PC-3 (cell line): ENCODE results near the gene RPL32. TPM values are rescaled to one million over a fixed set of nuclear protein-coding genes. Genes with fewer than 3 reads are reported as not detected.

Experiments used
- ATAC-seq: fragments of 200-7000 bp; cut with Tn5 transposase; 2 replicates; pipeline ENCODE4 v1.9.1; 2020; ENCODE audit warnings: mild to moderate bottlenecking, moderate library complexity
- BruUV-seq: library from RNA; stranded (reverse); fragments of 400-500 nt; replicated peaks from 2 replicates; lab custom pipeline; 2021; lab: Mats Ljungman, UMichigan
- CTCF ChIA-PET: fragments of 300-600 bp; sonication (Branson Sonifier 250); formaldehyde crosslinking; loops from one replicate; lab custom pipeline; 2022; ENCODE audit warnings: antibody characterized with exemption; lab: Charles Lee
- POLR2A ChIA-PET: fragments of 300-600 bp; sonication (Branson Sonifier 250); formaldehyde crosslinking; loops from one replicate; lab custom pipeline; 2022; ENCODE audit warnings: antibody characterized with exemption; ENCODE audit not compliant: unreplicated experiment; lab: Charles Lee
- DNase-seq: peaks from one replicate; pipeline ENCODE4 v3.0.0-alpha.2; 2015
- H2AFZ ChIP-seq: fragments of 300-600 bp; sonication (generic); 2 replicates; pipeline ENCODE4 v1.6.0; 2016; ENCODE audit warnings: antibody characterized with exemption, low read length
- H3F3A ChIP-seq: fragments of 300-600 bp; sonication (generic); one replicate; pipeline ENCODE4 v1.6.0; 2017; ENCODE audit warnings: antibody characterized with exemption, low read length, control low read depth, mild to moderate bottlenecking; ENCODE audit not compliant: unreplicated experiment
- H3K27ac ChIP-seq: fragments of 300-600 bp; sonication (generic); 2 replicates; pipeline ENCODE4 v1.5.1; 2016; ENCODE audit warnings: mild to moderate bottlenecking, low read length
- H3K27me3 ChIP-seq: fragments of 300-600 bp; sonication (generic); 2 replicates; pipeline ENCODE4 v1.6.1; 2016; ENCODE audit warnings: low read length, mixed read lengths
- H3K36me3 ChIP-seq: fragments of 300-600 bp; sonication (generic); 2 replicates; pipeline ENCODE4 v1.6.1; 2016; ENCODE audit warnings: low read depth, mixed run types, low read length, mixed read lengths
- H3K4me1 ChIP-seq: fragments of 300-600 bp; sonication (generic); 2 replicates; pipeline ENCODE4 v1.5.1; 2016; ENCODE audit warnings: low read length; ENCODE audit not compliant: insufficient read depth
- H3K4me2 ChIP-seq: fragments of 300-600 bp; sonication (generic); 2 replicates; pipeline ENCODE4 v1.6.0; 2016; ENCODE audit warnings: low read length
- H3K4me3 ChIP-seq: fragments of 300-600 bp; sonication (generic); 2 replicates; pipeline ENCODE4 v1.5.1; 2016; ENCODE audit warnings: mild to moderate bottlenecking, low read length, mixed read lengths
- H3K79me2 ChIP-seq: fragments of 300-600 bp; sonication (generic); 2 replicates; pipeline ENCODE4 v1.6.1; 2017; ENCODE audit warnings: low read length, mixed read lengths
- H3K9ac ChIP-seq: fragments of 300-600 bp; sonication (generic); 2 replicates; pipeline ENCODE4 v1.6.0; 2016; ENCODE audit warnings: mild to moderate bottlenecking, low read length
- H3K9me2 ChIP-seq: fragments of 300-600 bp; sonication (generic); replicated peaks from 2 replicates; pipeline ENCODE4 v1.6.1; 2016; ENCODE audit warnings: mixed run types, low read length, mixed read lengths
- H3K9me3 ChIP-seq: fragments of 300-600 bp; sonication (generic); 2 replicates; pipeline ENCODE4 v1.6.1; 2016; ENCODE audit warnings: low read length, mixed read lengths
- H4K20me1 ChIP-seq: fragments of 300-600 bp; sonication (generic); 2 replicates; pipeline ENCODE4 v1.6.1; 2016; ENCODE audit warnings: low read length, mixed read lengths
- EZH2 ChIP-seq: fragments of 300-600 bp; sonication (generic); IDR thresholded peaks from one replicate; pipeline ENCODE4 v1.6.1; 2017; ENCODE audit warnings: antibody characterized with exemption, mild to moderate bottlenecking, low read length; ENCODE audit not compliant: unreplicated experiment
- EZH2phosphoT487 ChIP-seq: fragments of 300-600 bp; sonication (generic); IDR thresholded peaks from 2 replicates; pipeline ENCODE4 v1.6.1; 2018; ENCODE audit warnings: mild to moderate bottlenecking, antibody characterized with exemption, low read length, borderline replicate concordance
- intact Hi-C: fragments of 100-400 bp; cut with micrococcal nuclease; formaldehyde crosslinking; loops from 2 replicates; pipeline ENCODE4 v1.9.0; 2023
- total RNA-seq: library from RNA; depleted of rRNA; stranded (reverse); fragments of >200 nt; gene quantifications from 2 replicates; pipeline ENCODE4 v1.2.3, GENCODE V29; 2014
- TF ChIP-seq, protein P1 (sequence below): fragments of 300-600 bp; sonication (generic); conservative IDR thresholded peaks from 2 replicates; pipeline ENCODE4 v1.5.1; 2017; ENCODE audit warnings: antibody characterized with exemption, low read depth, mild to moderate bottlenecking, low read length

The RPL32 gene
- total RNA-seq, 1 experiment from 2014 or later, result 2,663 TPM

DNA sequence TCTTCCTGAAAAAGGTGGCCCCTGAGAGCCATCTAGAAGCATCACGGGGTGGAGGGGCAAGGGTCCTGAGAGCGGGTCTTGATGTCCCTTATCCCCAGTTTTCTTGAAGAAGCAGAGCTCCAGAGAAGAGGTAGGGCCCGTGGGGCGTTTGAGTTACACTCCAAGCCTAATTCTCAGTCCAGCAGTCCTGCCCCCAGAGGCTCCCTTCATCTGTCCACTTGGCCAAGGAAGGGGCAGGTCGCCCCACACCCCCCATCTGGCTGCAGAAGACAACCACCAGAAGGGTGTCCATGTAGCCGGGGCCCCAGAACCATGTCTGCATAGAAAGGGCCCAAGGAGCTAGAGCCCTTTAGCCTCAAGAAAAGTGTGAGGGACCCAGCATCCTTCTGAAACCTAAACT is 25.5 kb upstream of the RPL32 start:
- Histone ChIP-seq H3K9ac (no peak overlapping the region), H3K79me2 (no peaks in the 10 kb centered on the region), H2AFZ (no peak overlapping the region), H3K4me2 (no peak overlapping the region), H3K4me3 (no peak overlapping the region), H3K27me3 (no peaks in the 10 kb centered on the region), H4K20me1 (no peaks in the 10 kb centered on the region), H3F3A (no peaks in the 10 kb centered on the region), H3K4me1 (no peaks in the 10 kb centered on the region), H3K27ac (no peak overlapping the region), H3K36me3 (no peaks in the 10 kb centered on the region; the same call in 1 of the 2 replicates), H3K9me3 (peaks cover 15% of the 10 kb centered on the region), H3K9me2 (no peaks in the 10 kb centered on the region)
- no peak for ATAC-seq
- intact Hi-C loops, result no loop called here
- ChIA-PET CTCF (interaction anchor here (0.6 kb wide), 1 partner anchor 118 kb away, joined by 3 read pairs; no protein-coding TSS in a partner anchor), POLR2A (no interaction called here)
- no TSS peak for BruUV-seq
- no peak for DNase-seq
- TF ChIP-seq, protein P1, sequence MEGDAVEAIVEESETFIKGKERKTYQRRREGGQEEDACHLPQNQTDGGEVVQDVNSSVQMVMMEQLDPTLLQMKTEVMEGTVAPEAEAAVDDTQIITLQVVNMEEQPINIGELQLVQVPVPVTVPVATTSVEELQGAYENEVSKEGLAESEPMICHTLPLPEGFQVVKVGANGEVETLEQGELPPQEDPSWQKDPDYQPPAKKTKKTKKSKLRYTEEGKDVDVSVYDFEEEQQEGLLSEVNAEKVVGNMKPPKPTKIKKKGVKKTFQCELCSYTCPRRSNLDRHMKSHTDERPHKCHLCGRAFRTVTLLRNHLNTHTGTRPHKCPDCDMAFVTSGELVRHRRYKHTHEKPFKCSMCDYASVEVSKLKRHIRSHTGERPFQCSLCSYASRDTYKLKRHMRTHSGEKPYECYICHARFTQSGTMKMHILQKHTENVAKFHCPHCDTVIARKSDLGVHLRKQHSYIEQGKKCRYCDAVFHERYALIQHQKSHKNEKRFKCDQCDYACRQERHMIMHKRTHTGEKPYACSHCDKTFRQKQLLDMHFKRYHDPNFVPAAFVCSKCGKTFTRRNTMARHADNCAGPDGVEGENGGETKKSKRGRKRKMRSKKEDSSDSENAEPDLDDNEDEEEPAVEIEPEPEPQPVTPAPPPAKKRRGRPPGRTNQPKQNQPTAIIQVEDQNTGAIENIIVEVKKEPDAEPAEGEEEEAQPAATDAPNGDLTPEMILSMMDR, result no peak
- no peak for TF ChIP-seq EZH2phosphoT487
- no peak for TF ChIP-seq EZH2

DNA sequence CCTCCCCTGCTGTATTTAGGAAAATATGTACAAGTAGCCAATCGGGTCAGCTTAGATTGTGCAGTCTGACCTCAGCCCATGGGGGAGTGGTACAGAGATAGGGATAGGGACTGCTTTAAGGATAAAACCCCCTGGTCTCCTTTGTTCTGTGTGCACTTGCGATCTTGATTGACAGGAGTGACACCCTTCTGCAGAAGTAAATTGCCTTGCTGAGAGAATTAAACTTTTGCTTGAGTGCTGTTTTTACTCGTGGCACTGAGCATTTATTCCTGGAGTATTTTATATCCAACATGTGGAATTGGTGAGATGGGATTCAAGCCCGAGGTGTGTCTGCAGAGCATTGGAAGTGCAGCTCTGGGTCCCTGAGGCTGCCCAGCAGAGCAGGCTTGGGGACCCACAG is 23.9 kb upstream of the RPL32 start:
- no peak overlapping the region for H3K9ac ChIP-seq
- H3K9me3 ChIP-seq, result peaks cover 15% of the 10 kb centered on the region
- no peaks in the 10 kb centered on the region for H4K20me1 ChIP-seq
- POLR2A ChIA-PET, result no interaction called here
- H2AFZ ChIP-seq, result no peak overlapping the region
- H3K4me3 ChIP-seq, result no peak overlapping the region
- TF ChIP-seq, protein P1, result no peak
- no peak for TF ChIP-seq EZH2phosphoT487
- no peak for ATAC-seq
- BruUV-seq, result no TSS peak
- no peaks in the 10 kb centered on the region for H3K79me2 ChIP-seq
- no peaks in the 10 kb centered on the region for H3K4me1 ChIP-seq
- CTCF ChIA-PET, result no interaction called here
- no peak for DNase-seq
- H3K27ac ChIP-seq, result no peak overlapping the region
- H3K9me2 ChIP-seq, result no peaks in the 10 kb centered on the region
- H3K4me2 ChIP-seq, result no peak overlapping the region
- intact Hi-C loops, result no loop called here
- H3K36me3 ChIP-seq, result no peaks in the 10 kb centered on the region; the same call in 1 of the 2 replicates
- H3F3A ChIP-seq, result no peaks in the 10 kb centered on the region
- H3K27me3 ChIP-seq, result no peaks in the 10 kb centered on the region

DNA sequence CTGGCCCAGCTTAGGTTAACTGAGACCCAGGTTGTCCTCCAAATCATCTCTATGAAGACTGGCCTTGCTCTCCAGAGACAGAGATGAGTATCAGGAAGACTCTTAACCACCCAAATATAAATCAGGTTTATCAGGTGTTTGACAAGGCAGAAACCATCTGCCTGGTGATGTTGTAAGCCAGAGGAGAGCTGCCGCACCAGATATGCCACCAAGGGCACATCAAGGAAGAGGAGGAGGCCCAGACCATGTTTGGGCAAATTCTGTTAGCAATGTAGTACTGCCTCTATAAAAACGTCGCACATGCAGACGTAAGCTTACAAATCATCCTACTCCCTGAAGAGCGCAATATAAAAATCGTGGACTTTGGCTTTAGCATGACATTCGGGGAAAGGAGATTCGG is 21.0 kb upstream of the RPL32 start:
- Histone ChIP-seq H3K27ac (no peak overlapping the region), H3K4me3 (no peak overlapping the region), H4K20me1 (no peaks in the 10 kb centered on the region), H2AFZ (no peak overlapping the region), H3K9me2 (no peaks in the 10 kb centered on the region), H3F3A (no peaks in the 10 kb centered on the region), H3K36me3 (no peaks in the 10 kb centered on the region; the same call in 1 of the 2 replicates), H3K9me3 (peaks cover 15% of the 10 kb centered on the region), H3K27me3 (no peaks in the 10 kb centered on the region), H3K79me2 (no peaks in the 10 kb centered on the region), H3K4me1 (no peaks in the 10 kb centered on the region), H3K9ac (no peak overlapping the region), H3K4me2 (no peak overlapping the region)
- POLR2A ChIA-PET, result no interaction called here
- no TSS peak for BruUV-seq
- no peak for ATAC-seq
- no peak for TF ChIP-seq EZH2
- TF ChIP-seq, protein P1, result no peak
- TF ChIP-seq EZH2phosphoT487, result no peak
- CTCF ChIA-PET, result no interaction called here
- intact Hi-C loops, result no loop called here
- DNase-seq, result no peak
